Activated CD4-positive, alpha-beta T cell treated with anti-CD3 and anti-CD28 coated beads for 1 hour (primary cell): ENCODE data around the gene CCN2.
"Not testable (repeated sequence)": the region's sequence is repeated elsewhere in the genome, so short reads cannot be mapped to it uniquely, and the experiment has no call there.

Source experiments
- DNase-seq: peaks from one replicate; pipeline ENCODE4 v3.0.0-alpha.2; 2020

The CCN2 gene

DNA sequence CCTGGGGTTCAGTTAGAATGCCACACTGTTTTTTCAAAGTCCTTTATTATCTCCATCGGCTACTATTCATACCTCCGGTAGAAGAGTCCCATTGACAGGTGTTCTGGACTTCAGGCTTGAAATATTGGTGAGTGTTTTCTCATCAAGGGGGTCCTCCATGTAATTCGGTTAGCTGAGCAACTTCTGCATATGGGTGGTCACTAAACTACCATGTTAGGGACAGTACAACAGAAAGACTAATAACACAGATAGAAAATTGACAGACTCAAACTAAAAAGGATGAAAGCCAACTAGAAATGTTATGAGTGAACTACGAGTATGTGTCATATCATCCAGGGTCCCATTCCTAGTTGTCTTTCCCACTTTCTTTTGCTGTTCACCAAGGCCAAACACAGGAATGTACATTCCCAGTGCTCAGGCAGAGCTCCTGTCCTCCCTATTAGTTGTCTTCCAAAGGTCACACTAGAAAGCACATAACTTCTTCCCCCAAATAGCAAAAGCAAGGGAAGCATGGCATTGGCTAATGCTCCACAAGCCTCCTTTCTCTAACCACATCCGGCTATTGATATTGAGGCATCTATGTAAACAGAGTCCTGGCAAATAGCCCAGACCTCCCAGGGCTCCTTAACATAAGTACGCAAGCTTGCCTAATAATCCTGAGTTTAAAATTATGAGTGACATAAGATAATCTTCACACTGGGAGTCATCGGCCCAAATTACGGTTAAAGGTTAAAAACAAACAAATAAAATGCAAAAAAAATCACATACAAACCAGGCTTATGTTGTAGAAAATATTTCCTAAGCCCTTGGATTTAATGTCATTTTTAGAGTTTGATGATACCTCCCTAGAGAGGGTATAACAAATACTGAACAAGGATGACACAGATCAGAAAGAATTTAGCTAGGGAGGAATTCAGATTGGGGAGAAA, 13.2 kb downstream of the CCN2 start:
- DNase-seq = no peak

DNA sequence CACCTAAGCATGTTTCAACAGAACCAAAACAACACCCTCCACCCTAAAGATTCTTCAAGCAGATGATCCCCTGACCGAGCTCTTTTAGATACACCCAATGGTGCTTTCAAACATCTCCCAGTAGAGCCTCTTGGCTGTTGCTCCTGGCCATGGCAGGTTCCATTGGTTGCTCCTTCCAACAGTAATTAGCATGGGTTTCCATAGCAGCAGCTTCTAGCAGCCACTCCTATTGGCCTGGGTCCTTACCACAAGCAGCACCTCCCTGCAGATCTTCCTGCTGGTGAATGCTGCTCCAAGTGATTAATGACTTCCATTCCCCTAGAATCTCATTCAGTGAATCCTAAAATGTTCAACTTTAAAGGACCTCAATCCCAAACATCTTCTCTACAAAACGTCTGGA, 13.9 kb downstream of the CCN2 start:
- no peak for DNase-seq

DNA sequence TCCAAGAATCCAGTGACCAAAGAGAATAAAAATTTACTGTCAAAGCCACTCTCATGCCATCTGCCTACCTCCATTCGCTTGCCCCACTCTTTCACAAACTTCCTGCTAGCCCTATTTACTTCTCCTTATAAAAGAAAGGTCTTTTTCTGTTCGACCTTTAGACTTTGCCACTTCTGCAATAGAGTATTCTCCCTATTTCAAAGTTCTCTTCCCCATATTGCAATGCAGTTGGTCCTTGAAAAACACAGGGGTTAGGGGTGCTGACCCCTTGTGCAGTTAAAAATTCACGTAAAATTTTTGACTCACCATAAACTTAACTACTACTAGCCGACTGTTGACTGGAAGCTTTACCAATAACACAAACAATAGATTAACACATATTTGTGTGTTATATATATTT, 15.0 kb downstream of the CCN2 start:
- no peak for DNase-seq

DNA sequence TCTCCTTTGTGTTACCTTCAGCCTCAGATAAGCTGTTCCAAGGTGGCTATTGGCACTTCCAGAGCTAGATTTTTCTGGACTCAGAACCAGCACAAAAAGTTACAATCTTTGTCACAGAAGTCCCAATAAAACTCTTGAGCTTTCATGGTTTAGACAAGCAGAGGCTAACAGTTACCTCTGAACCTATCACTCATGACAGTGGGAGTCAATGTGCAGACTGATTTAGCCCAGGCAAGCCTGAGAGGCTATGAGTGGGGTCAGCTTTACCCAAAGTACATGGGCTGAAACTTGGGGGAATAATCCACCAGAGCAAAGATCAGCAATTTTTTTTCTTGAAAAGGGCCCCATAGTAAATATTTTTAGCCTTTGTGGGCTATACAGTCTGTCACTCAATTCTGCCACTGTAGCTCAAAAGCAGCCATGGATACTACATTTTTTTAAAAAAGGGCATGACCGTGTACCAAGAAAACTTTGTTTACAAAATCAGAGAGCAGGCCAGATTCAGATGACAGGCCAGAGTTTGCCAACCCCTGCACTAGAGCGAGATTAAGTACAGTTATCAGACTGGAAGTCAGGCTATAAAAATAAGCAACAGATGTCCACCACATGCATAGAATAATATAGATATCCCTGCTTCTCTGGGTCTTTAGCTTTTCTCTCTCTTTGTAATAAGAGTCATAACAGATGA, 20.0 kb downstream of the CCN2 start:
- DNase-seq = no peak

DNA sequence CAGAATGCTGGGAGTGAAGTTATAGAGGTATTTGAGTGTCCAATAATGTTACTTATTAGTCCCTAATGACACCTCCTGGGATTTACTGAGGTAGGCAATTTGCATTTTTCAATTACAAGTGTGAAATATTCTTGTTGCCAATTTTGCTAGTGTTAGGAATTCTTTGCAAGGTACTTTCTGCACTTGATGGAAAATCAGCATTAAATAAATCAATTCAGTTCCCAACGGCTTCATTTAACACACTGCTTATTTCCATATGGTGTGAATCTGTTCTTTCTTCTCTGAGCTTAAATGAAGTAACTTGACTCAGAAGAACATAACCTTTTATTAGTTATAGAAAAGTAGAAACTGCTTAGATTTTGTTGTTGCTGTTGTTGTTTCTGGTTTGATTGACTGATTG, 21.2 kb downstream of the CCN2 start:
- DNase-seq = no peak

DNA sequence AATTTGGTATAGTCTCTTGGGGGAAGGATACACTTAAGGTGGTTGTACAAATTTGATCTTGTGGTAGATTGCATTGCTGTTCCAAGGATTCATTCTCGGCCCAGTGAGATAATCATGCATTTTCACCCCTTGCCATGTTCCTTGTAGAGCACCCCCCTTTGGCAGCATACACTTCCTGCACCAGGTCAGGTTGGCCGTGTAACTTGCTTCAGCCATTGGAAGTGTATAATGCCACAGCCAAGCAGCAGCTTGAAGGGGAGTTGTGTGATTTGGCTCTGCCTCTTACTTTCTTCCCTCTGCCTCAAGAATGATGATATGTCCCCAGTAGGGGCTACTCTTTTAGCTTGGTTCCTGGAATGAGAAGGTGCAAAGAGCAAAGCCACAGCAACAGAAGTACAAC, 21.9 kb downstream of the CCN2 start:
- DNase-seq = no peak

DNA sequence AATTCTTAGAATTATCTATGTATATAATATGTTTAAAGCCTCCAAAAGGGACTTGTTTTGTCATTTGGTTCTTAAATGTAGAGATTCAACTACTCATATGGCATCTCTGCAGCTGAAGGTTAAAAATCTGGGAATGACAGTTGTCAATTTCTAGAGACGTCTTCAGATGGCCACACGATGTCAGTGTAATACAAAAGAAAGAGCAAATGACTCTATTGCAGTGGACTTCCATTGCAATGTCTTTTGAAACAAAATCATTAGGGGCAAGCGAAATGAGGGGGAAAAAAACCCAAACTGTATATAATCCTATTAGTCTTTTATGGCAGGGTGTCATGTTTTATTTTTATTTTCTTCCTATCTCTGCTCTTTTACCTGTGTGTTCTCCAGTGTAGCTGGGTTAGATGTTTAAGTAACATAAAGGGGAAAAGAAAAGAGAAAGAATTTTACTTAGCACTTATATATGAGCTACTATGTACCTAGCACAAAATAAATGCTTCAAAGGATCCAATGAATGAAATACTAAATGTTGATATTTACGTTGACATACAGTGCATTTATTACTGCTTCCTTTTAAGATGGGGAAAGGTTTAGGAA, 26.2 kb downstream of the CCN2 start:
- no peak for DNase-seq

DNA sequence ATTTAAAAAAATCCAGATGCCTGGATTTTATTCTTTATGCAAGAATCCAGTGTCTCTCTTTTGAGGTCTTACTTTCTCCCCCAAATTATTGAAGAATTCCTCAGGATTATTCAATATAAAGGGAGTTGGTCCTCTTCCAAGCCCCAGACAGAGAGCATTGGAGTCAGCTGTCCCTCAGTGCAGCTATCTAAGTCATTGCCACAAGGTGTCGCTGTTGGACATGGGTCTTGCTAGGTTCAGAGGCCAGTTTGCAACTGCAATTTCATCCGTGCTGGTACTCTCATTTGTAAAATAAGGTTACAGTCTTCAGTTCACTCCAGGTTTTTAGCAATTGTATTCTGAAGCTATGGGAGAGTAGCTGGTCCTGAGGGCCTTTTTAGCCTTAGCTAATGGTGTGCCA, 27.8 kb downstream of the CCN2 start:
- DNase-seq = no peak

DNA sequence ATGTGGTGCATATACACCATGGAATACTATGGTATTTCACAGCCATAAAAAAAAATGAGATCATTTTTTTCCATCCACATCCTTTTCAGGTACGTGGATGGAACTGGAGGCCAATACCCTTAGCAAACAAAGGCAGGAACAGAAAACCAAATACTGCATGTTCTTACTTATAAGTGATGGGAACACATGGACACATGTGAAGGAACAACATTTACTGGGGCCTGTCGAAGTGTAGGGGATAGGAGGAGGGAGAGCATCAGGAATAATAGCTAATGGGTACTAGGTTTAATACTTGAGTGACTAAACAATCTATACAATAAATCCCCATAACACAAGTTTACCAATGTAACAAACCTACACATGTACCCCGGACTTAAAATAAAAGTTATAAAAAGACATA, 30.5 kb downstream of the CCN2 start:
- DNase-seq = no peak

DNA sequence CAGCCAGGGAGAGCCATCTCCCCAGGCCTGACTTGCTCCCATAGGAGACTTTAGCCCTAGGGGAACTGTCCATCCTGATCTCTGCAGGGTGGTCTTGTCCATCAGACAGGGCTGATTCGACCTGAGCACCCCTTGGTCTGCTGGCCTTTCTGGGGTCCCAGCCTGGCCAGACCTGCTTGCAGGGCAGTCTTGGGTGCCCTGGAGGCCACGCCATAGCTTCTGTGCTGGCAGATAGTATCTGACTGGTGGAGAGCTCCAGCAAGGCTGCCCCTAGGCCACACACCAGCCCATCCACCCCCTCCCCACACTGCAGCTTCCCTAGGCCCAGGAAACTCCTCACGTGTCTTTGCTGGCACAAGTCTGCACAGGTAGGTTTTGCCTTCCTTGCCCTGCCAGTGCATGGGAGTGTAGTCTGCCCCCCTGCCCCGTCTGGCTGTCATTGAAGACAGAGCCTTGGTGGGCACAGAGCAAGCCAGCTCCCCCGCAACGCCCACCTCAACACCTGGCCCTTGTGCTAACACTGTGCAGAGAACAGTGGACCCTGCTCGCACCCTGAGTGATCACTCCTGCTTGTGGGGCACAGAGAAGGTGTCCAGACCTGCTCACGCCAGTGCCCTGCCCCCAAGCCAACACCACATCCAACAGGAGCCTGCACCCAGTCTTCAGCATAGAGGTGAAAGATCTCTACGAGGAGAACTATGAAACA, 32.4 kb downstream of the CCN2 start:
- no peak for DNase-seq

DNA sequence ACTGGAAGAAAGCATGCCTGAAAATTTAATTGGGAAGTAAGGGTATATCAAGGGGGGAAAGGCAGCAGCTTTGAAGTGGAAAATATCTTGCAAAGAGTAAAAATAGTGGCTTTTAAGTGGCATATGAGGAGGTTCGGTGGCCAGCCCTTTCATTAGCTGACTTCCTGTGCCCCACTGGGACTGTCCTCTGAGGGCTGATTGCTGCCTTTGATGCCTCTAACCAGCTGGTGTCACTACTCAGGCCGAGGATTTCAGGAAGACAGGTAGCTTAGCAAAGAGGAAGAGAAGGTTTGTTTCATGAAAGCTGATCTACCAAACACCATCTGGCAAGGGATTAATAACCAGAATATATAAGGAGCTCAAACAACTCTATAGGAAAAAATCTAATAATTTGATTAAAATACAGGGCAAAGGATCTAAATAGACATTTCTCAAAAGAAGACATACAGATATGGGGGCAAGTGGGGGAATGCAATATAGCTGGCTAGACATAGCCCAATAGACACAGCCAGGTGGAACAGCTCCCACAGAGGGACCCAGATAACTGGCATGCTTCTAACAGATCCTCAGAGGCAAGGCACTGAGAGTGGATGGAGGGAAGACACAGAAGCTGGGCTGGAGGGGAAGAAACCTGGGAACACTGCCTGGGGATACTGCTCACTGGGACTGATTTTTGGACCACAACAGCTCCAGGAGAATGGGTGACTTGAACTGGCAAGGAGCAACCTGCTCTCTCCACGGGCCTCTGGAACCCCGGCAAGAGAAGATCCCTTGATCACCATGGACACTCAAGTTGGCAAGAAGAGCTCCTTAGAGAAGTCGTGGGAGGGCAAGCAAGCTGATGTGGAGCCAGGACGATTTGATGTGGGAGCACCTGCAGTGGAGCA, 33.2 kb downstream of the CCN2 start:
- DNase-seq = no peak

DNA sequence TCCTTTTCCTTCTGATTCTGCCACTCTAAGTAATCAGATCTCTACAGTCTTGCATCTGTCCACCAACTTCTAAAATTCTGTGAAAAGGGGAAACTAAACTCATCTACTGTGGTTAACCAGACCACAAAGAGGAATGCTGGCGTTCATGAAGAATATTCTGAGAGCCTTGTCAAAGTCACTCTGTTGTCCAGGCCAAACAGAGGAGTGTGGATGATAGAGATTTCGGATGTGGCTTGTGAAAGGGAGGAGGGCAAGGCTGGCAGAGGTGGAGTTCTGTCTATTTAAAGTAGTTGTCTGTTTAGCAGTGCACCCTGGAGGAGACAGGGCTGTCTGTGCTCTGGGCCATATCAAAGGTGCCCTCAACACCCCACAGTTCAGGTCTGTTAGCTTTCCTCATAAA, 33.9 kb downstream of the CCN2 start:
- DNase-seq = no peak

DNA sequence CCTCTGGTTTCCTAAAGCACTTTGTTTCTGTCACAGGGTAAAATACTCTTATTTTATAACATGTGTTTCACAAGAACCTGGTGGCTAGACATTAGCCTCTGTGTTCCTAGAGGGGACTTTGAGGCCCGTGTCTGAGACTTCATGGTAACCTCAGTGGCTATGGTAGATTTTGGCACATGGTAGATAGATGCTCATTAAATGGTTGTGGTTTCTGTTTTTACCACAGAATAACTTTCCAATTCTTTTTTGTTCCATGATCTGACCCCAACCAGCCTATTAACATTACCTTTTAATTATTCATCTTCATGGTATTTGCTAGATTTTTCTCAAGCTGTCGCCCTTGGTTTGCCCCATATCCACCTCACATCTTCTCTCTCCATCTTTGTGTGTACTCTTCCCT, 34.3 kb downstream of the CCN2 start:
- no peak for DNase-seq

DNA sequence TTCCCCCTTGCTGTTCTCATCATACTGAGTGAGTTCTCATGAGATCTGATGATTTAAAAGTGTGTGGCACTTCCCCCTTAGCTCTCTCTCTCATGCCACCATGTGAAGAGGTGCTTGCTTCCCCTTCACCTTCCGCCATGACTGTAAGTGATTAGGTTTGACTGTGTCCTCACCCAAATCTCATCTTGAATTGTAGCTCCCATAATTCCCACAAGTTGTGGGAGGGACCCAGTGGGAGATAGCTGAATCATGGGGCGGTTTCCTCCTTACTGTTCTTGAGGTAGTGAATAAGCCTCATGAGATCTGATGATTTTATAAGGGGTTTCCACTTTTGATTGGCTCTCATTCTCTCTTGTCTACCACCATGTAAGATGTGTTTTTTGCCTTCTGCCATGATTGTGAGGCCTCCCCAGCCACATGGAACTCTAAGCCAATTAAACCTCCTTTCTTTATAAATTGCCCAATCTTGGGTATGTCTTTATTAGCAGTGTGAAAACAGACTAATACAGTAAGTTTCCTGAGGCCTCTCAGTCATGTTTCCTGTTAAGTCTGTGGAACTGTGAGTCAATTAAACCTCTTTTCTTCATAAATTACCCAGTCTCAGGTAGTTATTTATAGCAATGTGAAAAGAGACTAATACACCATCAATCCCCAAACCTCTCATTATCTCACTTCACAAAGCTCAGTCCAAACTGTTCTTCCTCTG, 34.9 kb downstream of the CCN2 start:
- not testable (repeated sequence) for DNase-seq

DNA sequence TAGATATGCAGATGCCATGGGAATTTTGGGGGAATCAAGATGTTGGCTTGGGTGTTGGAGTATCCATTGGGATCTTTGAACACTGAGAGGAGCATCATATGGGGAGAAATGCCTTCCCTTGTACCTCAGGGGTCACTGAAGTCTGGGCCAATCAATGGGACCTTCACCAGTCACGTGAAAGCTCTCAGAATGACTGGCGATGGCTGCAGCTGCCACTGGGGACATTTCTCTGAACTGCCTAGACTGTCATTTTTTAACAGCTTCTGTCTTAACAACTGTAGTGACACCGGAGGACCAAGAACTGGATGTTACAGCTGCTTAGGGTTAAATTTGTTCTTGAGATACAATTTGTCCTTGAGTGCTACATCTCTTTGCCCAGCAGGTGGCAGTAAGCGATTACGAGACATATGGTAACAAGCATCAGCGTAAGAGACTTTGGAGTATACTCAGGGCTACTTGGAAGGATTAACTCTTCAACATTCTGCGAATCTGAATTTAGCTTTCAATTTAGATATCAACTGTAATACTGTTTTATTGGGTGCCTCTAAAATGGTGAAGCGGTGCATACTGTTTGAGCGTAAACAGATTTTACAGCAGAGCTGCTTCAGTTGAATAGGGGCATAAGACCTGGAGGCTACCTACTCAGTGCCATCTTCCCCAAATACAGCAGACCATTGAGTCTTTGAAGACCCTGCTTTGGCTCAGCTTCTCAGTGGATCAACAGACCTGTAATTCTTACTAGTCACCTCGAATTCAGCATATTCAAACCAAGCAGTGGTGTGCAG, 36.0 kb downstream of the CCN2 start:
- no peak for DNase-seq

DNA sequence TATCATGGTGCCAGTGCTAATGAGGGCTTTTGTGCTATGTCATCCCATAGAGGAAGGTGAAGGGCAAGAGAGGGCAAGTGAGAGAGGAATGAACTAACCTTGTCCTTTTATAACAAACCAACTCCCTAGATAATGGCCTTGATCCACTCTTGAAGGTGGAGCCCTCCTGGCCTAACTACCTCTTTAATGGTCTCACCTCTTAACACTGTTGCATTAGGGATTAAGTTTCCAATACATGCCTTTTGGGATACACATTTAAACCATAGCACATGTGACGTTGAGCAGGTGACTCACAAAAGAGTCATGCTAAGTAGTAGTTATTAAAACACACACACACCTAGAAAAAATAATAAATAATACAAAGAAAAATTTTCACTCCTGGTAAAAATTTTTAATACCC, 36.9 kb downstream of the CCN2 start:
- DNase-seq = no peak

DNA sequence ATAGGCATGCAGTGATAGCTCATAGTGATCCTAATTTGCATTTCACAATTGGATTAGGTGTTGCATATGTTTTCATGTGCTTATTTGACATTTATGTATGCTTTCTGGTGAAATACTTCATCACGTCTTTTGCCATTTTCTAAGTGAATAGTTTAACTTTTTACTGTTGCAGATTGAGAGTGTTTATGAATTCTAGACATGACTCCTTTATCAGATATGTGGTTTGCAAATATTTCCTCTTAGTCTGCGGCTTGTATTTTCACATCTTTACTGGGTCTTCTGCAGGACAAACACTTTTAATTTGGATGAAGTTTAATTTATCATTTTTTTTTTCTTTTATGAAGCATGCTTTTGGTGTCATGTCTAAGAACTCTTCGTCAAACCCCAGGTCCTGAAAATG, 39.2 kb downstream of the CCN2 start:
- DNase-seq = no peak

DNA sequence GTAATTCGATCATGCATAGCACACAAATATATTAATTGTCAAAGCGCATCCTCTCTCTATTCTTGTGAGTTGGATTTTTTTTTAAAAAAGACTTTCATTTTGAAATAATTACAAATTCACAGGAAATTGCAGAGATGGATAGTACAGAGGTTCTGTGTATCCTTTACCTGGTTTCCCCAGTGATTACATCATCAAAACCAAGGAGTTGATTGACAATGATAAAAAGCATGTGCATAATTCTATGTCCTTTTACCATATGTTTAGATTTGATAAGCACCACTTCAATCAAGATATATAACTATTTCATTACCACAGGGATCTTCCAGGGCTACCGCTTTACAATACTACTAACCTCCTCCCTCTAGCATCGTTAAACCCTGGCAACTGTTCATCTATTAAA, 40.2 kb downstream of the CCN2 start:
- DNase-seq = no peak

DNA sequence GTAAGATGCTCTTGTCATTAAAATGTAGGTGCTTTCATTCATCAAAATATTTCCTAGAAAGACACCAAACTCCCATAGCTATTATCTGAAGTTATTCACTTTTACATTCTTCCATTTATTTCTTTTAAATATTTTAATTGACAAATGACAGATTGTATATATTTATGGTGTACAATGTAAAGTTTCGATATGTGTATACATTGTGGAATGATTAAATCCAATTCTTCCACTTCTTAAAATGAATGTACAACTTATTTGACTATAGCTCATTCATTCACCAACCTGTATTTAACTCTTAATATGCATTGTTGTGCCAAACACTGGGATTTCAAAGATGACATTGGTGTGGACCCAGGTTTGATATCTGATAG, 41.0 kb downstream of the CCN2 start:
- DNase-seq = no peak

DNA sequence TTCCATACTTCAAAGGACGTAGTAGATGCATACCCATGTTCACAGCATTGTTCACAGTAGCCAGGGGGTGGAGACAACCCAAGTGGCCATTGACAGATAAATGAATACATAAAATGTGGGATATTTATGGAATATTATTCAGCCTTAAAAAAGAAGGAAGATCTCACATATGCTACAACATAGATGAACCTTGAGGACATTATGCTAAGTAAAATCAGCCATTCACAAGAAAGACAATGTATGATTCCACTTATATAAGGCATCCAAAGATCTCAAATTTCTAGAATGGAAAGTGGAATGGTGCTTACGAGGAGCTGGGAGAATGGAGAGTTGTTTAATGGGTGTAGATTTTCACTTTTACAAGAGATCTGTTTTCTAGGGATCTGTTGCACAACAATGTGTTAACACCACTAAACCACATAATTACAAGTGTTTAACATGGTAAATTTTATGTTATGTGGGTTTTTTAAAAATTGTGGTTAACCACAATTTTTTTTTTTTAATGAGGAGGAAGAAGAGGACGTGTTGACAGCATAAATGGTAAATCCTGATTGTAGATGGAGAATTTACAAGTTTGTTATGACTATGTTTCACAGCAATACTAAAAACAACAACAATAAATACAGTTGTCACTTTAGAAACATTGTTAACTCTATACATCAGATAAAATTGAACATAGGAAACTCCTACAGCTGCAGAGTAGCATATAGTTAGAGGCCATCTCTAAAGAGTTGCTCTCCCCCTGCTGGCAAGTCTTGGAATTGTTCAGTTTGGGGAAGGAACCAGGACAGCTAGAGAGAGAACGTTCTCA, 41.6 kb downstream of the CCN2 start:
- DNase-seq = peak; percentile 32
